ENCODE measurements around the gene TRPT1.

The TRPT1 gene

DNA sequence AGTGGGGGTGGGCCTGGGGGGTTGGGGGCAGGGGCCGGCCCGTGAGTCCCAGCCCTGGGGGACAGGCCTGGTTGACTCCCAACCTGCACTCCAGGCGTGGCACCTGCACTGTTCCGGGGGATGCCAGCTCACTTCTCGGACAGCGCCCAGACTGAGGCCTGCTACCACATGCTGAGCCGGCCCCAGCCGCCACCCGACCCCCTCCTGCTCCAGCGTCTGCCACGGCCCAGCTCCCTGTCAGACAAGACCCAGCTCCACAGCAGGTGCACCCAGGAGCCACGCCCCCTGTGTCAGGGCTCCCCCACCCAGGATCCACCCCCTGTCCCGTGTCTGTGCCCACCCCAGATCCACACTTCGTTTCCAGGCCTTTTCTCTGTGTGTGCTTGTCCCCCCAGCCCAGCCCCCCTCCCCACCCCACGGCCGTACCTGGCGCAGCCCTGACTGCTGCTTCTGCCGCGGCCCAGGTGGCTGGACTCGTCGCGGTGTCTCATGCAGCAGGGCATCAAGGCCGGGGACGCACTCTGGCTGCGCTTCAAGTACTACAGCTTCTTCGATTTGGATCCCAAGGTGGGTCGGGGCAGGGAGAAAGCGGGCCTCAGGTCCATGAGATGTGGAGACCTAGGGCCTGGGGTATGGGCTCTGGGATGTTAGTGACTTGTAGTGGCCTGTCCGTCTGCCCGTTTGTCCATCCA, 14.7 kb downstream of the TRPT1 start:
- in situ Hi-C loops (cut with MboI; ENCODE audit: low sequenced_read_pairs): no loop called here

DNA sequence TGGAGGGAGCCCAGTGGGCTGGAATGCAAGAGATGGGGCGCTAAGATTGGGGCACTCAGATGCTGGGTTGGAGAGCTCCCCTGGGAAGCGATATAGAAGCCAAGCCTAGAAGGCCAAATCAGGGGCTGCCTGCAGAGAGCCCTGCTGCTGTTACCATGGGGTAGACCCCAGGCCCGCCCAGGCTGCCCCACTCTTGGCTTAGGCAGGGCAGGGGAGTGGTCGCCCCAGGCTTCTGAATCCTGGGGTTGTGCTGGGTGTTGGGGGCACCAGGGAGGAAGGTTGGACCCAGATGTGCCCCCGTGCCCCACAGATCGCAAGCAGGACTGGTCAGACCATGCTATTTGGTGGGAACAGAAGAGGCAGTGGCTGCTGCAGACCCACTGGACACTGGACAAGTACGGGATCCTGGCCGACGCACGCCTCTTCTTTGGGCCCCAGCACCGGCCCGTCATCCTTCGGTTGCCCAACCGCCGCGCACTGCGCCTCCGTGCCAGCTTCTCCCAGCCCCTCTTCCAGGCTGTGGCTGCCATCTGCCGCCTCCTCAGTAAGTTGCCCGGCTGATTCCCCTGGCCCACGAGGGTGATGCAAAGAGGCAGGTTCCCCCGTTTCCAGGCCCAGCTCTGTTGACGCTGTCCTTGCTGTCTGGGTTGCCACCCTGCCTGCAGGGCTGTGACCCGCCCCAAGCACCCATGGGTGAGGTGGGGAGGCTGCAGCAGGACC, 15.5 kb downstream of the TRPT1 start:
- in situ Hi-C loops (cut with MboI; ENCODE audit: low sequenced_read_pairs): no loop called here

DNA sequence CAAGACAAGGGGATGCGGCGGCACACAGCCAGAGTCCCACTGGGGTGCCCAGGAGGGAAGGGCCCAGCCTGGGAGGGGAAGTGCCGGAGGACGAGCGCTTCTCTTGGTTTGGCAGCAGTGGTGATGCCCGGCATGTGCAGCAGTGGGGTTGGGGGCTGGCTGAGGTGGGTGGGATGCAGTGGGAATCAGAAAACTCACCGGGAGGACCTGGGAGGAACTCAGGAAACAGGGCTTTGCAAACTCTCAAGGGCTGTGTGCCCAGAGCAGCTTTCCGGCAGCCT, 16.5 kb downstream of the TRPT1 start:
- in situ Hi-C loops (cut with MboI; ENCODE audit: low sequenced_read_pairs): no loop called here

DNA sequence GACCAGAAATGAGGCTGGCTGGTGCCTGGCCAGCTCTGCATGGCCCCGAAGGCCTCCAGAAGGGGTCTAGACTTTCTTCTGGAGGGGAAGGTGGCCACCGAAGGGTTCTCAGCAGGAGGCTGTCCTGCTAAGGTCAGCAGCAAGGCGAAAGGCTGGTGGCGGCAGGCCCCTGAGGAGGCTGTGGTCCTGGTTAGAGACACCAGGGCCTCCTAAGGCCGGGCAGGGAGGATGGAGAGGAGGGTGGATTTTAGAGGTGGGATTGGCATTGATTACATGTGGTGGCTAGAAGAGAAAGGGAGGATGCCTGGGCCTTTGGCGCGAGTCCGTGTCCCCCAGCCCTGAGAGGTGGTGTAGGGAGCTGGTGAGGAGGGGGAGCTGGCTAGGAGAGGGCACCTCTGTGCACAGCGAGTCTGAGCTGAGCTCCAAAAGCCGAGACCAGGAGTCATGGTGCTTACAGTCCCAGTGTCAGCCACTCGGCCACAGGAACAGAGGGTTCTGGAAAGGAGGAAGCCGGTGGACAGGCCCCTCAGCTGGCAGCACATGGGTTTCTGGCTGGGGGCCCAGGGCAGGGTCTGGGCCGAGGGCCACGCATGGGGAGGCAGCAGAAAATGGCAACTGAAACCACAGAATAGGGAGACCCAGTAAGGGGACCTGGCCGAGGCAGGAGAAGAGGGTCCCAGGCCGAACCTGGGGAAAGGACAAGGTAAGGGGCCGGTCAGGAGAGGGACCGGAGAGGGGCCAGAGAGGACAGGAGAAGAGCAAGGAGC, 17.0 kb downstream of the TRPT1 start:
- in situ Hi-C loops (cut with MboI; ENCODE audit: low sequenced_read_pairs): no loop called here

DNA sequence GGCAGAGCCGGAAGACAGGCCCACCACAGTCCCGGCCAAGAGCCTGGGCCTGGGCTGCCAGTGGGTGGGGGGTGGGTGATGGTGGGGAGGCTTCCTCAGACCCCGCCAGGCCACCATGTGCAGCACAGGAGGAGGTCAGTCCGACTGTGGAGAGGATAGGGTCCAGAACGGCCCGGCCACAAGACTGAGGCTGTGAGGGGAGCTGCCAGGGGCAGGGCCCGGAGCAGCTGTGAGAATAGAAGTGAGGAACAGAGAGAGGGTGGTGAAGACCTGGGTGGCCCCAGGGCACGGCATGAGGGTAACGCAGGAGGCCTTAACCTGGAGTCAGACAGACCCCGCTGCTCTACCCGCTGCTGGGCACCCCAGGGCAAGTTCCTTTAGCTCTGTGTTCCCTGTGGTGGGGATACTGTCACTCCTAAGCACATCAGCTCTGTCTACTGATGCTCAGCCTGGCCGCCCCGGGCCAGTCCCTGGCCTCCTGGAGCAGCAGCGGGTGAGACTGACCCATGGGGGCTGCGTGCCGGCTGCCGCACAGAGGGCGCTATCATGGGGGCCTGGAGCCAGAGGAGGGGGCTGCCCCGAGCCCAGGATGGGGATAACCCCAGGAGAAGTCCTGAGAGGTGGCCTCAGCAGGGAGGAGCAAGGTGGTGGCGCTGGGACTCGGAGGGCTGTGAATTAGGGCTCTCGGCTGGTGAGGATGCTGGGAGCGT, 17.7 kb downstream of the TRPT1 start:
- in situ Hi-C loops (cut with MboI; ENCODE audit: low sequenced_read_pairs): no loop called here

DNA sequence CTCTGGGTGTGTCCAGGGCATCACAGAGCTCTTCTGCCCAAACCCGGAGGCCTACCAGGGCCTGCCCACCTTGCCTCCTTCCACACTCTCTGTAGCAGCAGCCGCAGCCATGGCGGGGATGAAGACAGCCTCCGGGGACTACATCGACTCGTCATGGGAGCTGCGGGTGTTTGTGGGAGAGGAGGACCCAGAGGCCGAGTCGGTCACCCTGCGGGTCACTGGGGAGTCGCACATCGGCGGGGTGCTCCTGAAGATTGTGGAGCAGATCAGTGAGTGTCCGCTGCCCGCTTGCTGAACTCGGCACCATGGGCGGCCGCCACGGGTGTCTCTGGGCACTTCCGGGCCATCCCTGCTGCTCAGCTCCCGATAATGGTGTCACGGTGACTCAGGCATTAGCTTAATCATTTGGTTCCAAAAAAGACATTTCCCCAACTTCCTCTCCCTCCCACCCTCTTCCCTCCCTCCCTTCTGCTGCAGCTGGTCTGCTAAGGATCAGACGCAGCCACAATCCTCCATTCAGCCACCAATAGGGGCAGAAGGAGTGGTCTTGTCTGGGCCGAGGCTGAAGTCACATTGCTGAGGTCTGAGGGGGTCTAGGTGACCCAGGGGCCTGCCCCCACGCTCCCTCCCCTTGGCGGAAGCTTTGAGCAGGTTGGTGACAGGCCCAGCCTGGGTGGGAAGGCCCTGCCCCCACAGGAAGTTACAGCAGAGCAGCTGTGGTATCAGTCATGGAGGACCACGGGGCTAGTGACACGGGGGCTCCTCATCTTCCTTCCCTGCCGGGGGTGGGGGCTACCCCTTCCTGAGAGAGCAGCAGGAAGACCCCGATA, 18.5 kb downstream of the TRPT1 start:
- in situ Hi-C loops (cut with MboI; ENCODE audit: low sequenced_read_pairs): no loop called here

DNA sequence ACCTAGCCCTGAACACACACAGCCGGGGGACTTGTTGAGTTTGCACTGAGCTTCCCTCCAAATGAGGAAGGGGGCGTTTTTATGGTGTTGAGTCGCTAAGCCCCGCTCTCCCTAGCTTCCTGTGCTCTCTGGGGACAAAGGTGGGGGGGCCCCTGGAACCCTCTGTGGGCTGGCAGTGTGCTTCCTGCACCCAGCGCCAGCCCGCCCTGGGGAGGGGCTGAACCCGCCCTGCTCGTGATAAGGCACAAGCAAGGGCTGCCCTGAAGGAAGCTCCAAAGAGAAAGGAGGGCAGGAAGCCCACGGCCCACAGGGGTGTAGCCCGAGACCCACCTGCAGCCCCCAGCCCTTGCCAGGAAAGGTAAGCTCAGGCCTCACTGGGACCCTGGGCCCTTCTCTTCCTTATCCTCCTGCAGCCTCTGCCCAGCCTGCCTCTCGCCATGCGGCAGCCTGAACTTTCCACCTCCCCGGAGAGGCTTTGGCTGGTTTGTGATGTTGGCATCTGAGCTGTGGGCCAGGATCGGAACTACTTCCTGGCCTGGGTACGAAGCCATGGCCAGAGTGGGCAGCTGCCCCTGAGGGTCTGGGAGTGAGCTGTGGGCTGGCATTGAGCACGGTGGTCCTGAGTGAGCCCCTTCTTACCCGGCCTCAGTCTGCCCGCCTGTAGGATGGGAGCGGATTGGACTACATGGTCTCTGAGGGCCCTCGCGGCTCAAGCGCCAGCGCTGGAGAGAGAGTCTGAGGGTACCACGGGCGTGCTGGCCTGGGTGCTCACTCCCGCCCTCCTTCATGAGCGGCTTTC, 19.3 kb downstream of the TRPT1 start, which contains the start of gene FERMT3:
Gene FERMT3, plus strand, starts transcription at position 265 of the 799 bp plus-strand sequence. CDS start 644 bp downstream, outside the sequence.
- in situ Hi-C loops (cut with MboI; ENCODE audit: low sequenced_read_pairs): no loop called here

DNA sequence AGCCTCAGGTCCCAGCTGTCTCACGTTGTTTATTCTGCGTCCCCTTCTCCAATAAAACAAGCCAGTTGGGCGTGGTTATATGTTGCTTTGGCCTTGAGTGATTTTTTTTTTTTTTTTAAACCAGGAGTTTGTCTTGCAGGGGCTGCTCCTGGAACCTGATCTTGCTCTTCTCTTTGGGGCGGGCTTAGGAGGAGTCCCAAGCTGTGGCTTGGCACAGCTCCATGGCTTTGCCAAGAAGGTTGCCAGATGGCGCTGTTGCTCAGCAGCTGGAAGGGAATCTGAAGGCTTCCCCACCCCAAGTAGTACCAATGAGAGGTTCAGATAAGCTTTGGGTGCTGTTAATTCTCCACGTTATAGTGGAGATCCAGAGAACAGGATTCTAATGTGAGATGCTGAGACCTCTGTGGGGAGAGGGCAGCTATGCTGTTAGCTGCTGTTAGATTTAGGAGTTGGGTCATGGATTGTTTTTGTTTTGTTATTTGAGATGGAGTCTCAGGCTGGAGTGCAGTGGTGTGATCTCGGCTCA, 21.5 kb downstream of the TRPT1 start:
- in situ Hi-C loops (cut with MboI; ENCODE audit: low sequenced_read_pairs): no loop called here

DNA sequence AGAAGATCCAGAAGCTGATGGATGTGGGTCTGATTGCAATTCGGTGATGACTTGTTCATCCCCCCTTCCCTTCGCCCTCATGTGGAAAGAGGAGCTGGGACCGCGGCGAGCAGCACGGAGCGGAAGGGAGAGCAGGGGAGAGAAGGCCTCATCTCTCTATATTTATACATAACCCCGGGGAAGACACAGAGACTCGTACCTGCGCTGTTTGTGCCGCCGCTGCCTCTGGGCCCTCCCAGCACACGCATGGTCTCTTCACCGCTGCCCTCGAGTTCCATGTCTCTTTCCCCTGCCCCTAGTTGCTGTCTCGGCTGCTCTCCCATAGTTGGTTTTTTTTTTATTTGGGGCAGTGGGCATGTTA, 21.9 kb downstream of the TRPT1 start:
- in situ Hi-C loops (cut with MboI; ENCODE audit: low sequenced_read_pairs): no loop called here

DNA sequence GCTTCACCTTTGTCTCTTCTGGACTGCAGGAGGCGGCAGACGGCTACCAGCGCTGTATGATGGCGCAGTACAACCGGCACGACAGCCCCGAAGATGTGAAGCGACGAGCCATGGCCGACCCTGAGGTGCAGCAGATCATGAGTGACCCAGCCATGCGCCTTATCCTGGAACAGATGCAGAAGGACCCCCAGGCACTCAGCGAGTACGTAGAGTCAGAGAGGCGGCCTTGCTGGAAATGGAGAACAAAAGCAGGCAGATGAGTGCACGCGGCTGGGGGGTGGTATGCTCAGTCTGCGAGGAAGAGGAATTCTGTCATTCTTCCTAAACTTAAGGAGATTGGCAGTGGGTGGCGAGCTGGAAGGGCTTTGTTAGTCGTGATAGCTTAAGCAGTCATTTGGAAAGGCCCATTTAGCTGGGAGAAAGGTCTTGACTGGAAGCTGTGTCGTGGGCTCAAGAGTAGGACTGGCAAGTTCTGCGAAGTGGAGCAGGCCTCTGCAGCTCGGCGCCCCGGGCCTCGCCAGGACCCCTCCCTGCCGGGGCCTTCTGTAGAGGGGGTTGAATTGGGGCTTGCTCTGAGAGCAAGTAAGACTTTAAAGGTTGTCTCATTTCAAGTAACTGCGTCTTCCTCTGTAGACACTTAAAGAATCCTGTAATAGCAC, 22.4 kb downstream of the TRPT1 start:
- in situ Hi-C loops (cut with MboI; ENCODE audit: low sequenced_read_pairs): no loop called here

DNA sequence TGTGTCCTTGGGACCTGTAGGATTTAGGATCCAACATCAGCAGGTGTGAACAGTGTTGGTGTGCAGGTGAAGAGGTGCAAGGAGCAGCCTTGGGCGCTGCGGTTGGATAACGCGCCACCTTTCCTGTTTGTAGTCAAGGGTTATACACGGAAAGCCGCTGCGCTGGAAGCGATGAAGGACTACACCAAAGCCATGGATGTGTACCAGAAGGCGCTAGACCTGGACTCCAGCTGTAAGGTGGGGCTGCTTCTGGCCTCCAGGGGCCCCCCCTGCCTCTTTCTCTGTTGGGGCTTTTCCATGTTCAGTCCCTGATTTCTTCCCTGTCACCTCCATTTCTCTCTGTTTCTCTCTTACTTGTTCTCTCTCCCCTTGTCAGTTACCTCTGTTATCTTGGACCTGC, 23.0 kb downstream of the TRPT1 start:
- in situ Hi-C loops (cut with MboI; ENCODE audit: low sequenced_read_pairs): no loop called here

DNA sequence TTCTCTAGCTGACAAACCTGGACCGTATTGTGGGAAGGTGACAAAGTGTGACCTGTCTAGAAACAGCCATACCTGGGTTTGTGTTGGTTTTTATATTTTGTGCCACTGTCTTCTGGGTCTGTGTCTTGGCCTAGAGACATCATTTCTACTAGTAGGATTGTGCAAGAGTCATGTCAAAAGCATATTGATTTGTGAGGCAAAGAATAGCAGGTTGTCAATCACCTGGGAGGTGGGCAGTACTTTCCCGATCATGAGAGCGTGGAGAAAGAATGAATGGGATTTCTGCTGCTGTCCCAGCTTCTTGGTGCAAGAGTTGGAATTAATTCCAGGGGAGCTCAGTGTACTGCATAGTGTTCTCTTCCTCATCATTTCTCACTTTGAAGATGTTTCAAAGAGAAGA, 24.4 kb downstream of the TRPT1 start:
- in situ Hi-C loops (cut with MboI; ENCODE audit: low sequenced_read_pairs): no loop called here

DNA sequence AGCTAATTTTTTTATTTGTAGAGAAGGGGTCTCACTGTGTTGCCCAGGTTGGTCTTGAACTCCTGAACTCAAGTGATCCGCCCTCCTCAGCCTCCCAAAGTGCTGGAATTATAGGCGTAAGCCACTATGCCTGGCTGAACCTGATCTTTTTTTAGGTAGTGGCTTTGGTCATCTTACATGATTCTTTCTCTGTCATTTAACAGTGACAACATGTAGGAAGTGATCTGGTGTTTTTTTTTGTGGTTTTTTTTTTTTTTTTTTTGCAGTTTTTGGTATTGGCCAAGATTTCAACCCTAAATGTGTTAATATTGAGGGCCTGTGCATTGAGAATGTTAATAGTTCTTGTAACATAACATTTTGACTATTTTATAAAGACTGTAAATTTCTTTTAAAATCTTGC, 27.5 kb downstream of the TRPT1 start:
- in situ Hi-C loops (cut with MboI; ENCODE audit: low sequenced_read_pairs): no loop called here

DNA sequence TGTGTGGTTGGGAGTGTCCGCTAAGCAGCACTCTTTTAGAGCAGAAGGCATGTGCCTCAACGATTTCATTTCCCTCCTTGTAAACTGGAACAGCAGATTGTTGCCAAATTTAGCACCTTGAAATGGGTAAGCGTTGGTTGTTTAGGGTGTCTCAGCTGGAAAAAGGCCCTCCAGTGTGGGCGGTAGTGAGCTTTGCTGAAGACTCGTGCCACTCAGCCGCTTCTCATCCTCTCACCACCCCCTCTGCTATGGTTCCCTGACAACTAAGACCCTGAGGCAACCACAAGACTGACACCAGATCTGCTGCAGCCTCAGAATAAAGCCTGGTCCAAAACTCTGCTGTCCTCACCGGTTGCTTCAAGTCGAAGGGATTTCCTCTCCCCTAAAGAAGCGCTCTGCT, 29.4 kb downstream of the TRPT1 start:
- in situ Hi-C loops (cut with MboI; ENCODE audit: low sequenced_read_pairs): no loop called here

DNA sequence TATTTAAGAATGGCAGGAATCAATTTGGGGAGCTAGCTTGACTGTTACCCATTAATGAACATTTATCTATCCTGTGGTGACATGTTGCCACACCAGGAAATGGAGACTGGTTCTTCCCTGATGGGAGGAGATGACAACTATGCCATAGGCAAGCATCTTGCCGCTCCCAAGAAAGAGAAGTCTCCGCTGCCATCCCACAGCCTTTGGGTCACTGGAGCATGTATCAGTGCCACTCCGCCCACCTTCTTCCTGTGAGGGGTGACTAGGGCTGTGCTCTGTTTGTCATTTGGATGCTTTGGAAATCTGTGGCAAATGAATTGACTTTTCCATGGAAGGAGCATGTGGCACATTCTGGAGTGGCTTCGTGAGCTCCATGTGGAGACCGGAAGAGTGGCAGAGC, 33.6 kb downstream of the TRPT1 start:
- in situ Hi-C loops (cut with MboI; ENCODE audit: low sequenced_read_pairs): no loop called here

DNA sequence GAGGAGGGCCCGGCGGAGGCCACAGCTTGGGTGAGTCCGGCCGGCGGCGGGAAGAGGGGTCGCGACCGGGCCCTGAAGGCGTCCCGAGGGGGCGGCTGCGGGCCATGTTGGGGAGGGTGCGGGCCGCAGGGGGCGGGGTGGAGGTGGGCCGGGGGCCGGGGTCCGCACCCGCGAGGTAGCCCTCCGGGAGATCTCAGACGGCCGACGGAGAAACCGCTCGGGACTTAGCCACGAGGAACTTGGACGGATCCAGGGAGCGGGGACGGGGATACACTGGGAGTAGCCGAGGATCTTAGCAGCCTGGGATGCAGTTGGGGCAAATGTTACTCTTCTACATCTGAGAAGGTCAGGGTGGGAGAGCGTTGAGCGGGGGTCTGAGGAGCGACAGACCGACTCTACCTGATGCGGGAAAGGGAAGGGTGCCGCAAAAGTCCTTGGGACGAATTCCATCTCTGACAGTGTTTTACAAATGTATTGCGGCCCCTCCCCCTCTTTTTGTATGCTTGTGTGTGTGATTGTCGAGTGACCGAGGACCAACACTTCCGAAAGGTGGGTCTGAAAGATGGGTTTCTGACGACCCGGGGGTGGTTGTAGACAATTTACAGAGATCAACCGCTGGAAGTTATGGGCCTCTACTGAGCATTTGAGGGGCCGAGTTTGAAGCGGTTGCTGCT, 39.4 kb downstream of the TRPT1 start:
- in situ Hi-C loops (cut with MboI; ENCODE audit: low sequenced_read_pairs): no loop called here

DNA sequence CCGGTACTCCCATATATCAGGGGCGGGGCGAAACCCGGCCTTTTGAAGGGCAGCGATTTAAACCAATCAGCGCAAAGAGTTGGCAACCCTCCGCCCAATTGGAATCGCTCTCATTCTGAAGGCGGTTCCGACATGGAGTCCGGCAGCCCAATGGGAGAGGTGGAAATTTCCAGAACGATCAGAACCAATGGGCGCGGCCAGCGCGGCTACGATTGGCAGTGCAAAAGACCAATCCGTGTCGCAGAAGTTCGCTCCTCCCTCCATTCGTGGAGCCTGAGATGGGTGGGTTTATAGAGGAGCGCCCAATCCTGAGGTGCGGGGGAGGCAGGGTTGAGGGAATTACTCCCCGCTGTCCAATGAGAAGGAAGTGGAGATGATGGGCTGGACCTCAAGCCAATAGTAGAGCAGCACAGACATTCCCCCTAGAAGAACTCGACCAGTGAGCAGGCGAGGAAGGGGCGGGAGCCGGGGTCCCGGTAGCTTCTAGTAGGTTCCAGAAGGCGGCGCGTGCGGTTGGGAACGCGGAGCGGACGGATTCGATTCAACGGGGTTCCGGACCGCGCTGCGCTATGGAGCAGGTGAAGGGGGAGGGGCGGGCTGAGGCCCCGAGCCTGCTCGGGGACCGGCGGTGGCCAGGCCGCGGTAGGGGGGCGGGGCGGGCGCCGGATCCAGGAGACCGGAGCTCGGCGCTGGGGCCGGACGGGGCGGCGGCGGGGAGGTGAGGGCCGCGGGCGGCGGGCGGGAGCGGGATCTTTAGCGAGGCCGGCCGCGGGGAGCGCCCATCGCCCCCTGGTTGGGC, 40.1 kb downstream of the TRPT1 start, which contains the start of gene STIP1:
Gene STIP1, plus strand, starts transcription at position 479 of the 799 bp plus-strand sequence. Its CDS starts 91 bp downstream, at position 570.
- in situ Hi-C loops (cut with MboI; ENCODE audit: low sequenced_read_pairs): no loop called here

All from HL-60/S4 treated with phorbol 12-myristate 13-acetate at 8.2 ng/mL for 4 days and 3 days (cell line).